ENCODE data around the gene AHRR.
"Not testable (repeated sequence)": the region's sequence is repeated elsewhere in the genome, so short reads cannot be mapped to it uniquely, and the experiment has no call there.

AHRR gene

GRCh38 chr5:380701-381309 is 59.3 kb downstream of the AHRR start:
- no peak for DNase-seq

- DNase-seq: no peak
These were observed 61.6 kb downstream of the AHRR start for GRCh38 chr5:383066-383465.

GRCh38 chr5:383621-384020 is 62.1 kb downstream of the AHRR start:
- DNase-seq: no peak

- not testable (repeated sequence) for DNase-seq
These were observed 63.1 kb downstream of the AHRR start for GRCh38 chr5:384576-384975.

- no peak for DNase-seq
These were observed 63.8 kb downstream of the AHRR start for GRCh38 chr5:385321-385720.

GRCh38 chr5:386432-387341 is 65.2 kb downstream of the AHRR start:
- DNase-seq: no peak

GRCh38 chr5:387491-388265 is 66.2 kb downstream of the AHRR start:
- DNase-seq: no peak

GRCh38 chr5:388266-389196 is 67.0 kb downstream of the AHRR start:
- DNase-seq: no peak

GRCh38 chr5:389197-389821 is 67.8 kb downstream of the AHRR start:
- no peak for DNase-seq

- no peak for DNase-seq
These were observed 68.5 kb downstream of the AHRR start for GRCh38 chr5:389891-390622.

- no peak for DNase-seq
These were observed 69.3 kb downstream of the AHRR start for GRCh38 chr5:390623-391491.

GRCh38 chr5:392431-392988 is 71.0 kb downstream of the AHRR start:
- peak; percentile 82 for DNase-seq

GRCh38 chr5:393846-394275 is 72.3 kb downstream of the AHRR start:
- no peak for DNase-seq

GRCh38 chr5:394671-395155 is 73.2 kb downstream of the AHRR start:
- no peak for DNase-seq

- DNase-seq: no peak
These were observed 73.8 kb downstream of the AHRR start for GRCh38 chr5:395156-395920.

- no peak for DNase-seq
These were observed 74.5 kb downstream of the AHRR start for GRCh38 chr5:395921-396530.

GRCh38 chr5:396531-396961 is 75.0 kb downstream of the AHRR start:
- no peak for DNase-seq

- not testable (repeated sequence) for DNase-seq
These were observed 76.6 kb downstream of the AHRR start for GRCh38 chr5:398141-398474.

Measured in stimulated activated naive CD4-positive, alpha-beta T cell treated with Interleukin-2 at 50 U/mL for 16 hours (primary cell).